Caco-2 (cell line): ENCODE measurements around the gene FXR2. TPM values are rescaled to one million over a fixed set of nuclear protein-coding genes. Genes with fewer than 3 reads are reported as not detected.

Experiments
- BruUV-seq: library from RNA; stranded (reverse); fragments of 400-500 nt; replicated peaks from 2 replicates; lab custom pipeline; 2021; lab: Mats Ljungman, UMichigan
- CTCF ChIA-PET: fragments of 300-600 bp; sonication (Branson Sonifier 250); formaldehyde crosslinking; loops from one replicate; lab custom pipeline; 2022; ENCODE audit warnings: antibody characterized with exemption; lab: Charles Lee
- POLR2A ChIA-PET: fragments of 300-600 bp; sonication (Branson Sonifier 250); formaldehyde crosslinking; loops from one replicate; lab custom pipeline; 2022; ENCODE audit warnings: antibody characterized with exemption; lab: Charles Lee
- DNase-seq, 2 experiments: peaks; one replicate each; pipeline versions ENCODE4 v3.0.0 to v3.0.0-alpha.2; 2020 to 2022
- H3K27me3 ChIP-seq: replicated peaks from 2 replicates; pipeline ENCODE4 v1.6.0; 2011; ENCODE audit warnings: low read length; ENCODE audit not compliant: control insufficient read depth, insufficient read depth
- H3K36me3 ChIP-seq: 2 replicates; pipeline ENCODE4 v1.5.1; 2011; ENCODE audit warnings: low read length; ENCODE audit not compliant: control insufficient read depth, insufficient read depth
- H3K4me1 ChIP-seq: fragments of 250-450 bp; sonication (Bioruptor Pico); 2 replicates; pipeline ENCODE4 v1.5.1; 2020; ENCODE audit warnings: mild to moderate bottlenecking
- H3K4me3 ChIP-seq: 2 replicates; pipeline ENCODE4 v1.5.1; 2011; ENCODE audit warnings: low read depth, mild to moderate bottlenecking, control low read depth, low read length
- H3K9me3 ChIP-seq: fragments of 250-450 bp; sonication (Bioruptor Pico); 2 replicates; pipeline ENCODE4 v1.5.1; 2020; ENCODE audit warnings: mild to moderate bottlenecking, moderate library complexity
- H3K27ac Mint-ChIP-seq: one replicate; pipeline ENCODE4 v1.8.0; 2022; ENCODE audit warnings: mixed read lengths; ENCODE audit not compliant: unreplicated experiment
- H3K27me3 Mint-ChIP-seq: one replicate; pipeline ENCODE4 v1.8.0; 2022; ENCODE audit warnings: mixed read lengths; ENCODE audit not compliant: insufficient read depth, unreplicated experiment
- H3K36me3 Mint-ChIP-seq: one replicate; pipeline ENCODE4 v1.8.0; 2022; ENCODE audit warnings: mild to moderate bottlenecking, mixed read lengths; ENCODE audit not compliant: insufficient read depth, unreplicated experiment
- H3K4me1 Mint-ChIP-seq: one replicate; pipeline ENCODE4 v1.8.0; 2022; ENCODE audit warnings: low read depth, mixed read lengths; ENCODE audit not compliant: unreplicated experiment
- H3K4me3 Mint-ChIP-seq: one replicate; pipeline ENCODE4 v1.8.0; 2022; ENCODE audit warnings: mild to moderate bottlenecking, moderate library complexity, mixed read lengths; ENCODE audit not compliant: unreplicated experiment
- H3K9me3 Mint-ChIP-seq: one replicate; pipeline ENCODE4 v1.8.0; 2022; ENCODE audit warnings: mixed read lengths; ENCODE audit not compliant: unreplicated experiment
- CTCF ChIP-seq, 2 experiments: fragments of 200-600 bp in 1 of 2; IDR thresholded peaks; 1 replicate in 1 of 2; 2 replicates in 1 of 2; pipeline versions ENCODE4 v1.5.1 to v1.8.0; 2011 to 2022; ENCODE audit warnings: antibody characterized with exemption in 1 of 2, control low read depth in 1 of 2, inconsistent platforms in 1 of 2, low read depth in 1 of 2, low read length in 1 of 2, mild to moderate bottlenecking in 1 of 2, moderate library complexity in 1 of 2; ENCODE audit not compliant: insufficient read depth in 1 of 2, severe bottlenecking in 1 of 2, unreplicated experiment in 1 of 2
- intact Hi-C: fragments of 100-400 bp; cut with micrococcal nuclease; formaldehyde crosslinking; loops from one replicate; pipeline ENCODE4 v1.10.0; 2022; ENCODE audit not compliant: unreplicated experiment
- total RNA-seq: library from RNA; stranded (reverse); gene quantifications from 2 replicates; pipeline ENCODE4 v1.2.3, GENCODE V29; 2022

FXR2 gene
- total RNA-seq, 1 experiment from 2014 or later, result 25.3 TPM

DNA sequence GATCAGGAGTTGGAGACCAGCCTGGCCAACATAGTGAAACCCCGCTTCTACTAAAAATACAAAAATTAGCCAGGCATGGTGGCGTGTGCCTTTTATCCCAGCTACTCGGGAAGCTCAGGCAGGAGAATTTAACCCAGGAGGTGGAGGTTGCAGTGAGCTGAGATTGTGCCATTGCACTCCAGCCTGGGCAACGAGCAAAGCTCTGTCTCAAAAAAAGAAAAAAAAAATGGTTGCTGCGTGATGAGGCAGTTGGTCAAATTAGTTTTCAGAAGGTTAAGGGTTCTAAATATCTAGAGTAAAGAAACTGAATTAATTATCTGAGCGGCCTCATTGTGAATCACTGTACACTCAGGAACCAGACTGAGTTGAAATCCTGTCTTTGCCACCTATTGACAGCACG, 38.7 kb downstream of the FXR2 start:
- Histone ChIP-seq H3K27me3 (no peaks in the 10 kb centered on the region), H3K9me3 (no peaks in the 10 kb centered on the region), H3K4me3 (no peak overlapping the region), H3K4me1 (peaks cover 15% of the 10 kb centered on the region), H3K36me3 (no peaks in the 10 kb centered on the region; the same call in 1 of the 2 replicates)
- Mint-ChIP-seq H3K27ac (no peak overlapping the region), H3K4me3 (no peak overlapping the region), H3K4me1 (peaks cover 17% of the 10 kb centered on the region), H3K9me3 (no peaks in the 10 kb centered on the region), H3K36me3 (peaks cover 87% of the 10 kb centered on the region), H3K27me3 (no peaks in the 10 kb centered on the region)
- DNase-seq, result no peak
- POLR2A ChIA-PET, result no interaction called here
- no TSS peak for BruUV-seq
- TF ChIP-seq CTCF (IDR thresholded peaks at IDR 0.05; ENCODE audit: insufficient read depth in 1 of 2, low read depth in 1 of 2, low read length in 1 of 2, severe bottlenecking in 1 of 2, unreplicated experiment in 1 of 2), result no peak
- CTCF ChIA-PET, result no interaction called here
- intact Hi-C loops, result no loop called here

- no peaks in the 10 kb centered on the region for H3K27me3 ChIP-seq
- H3K4me3 ChIP-seq, result no peak overlapping the region
- Mint-ChIP-seq H3K4me1 (peaks cover 14% of the 10 kb centered on the region), H3K27me3 (no peaks in the 10 kb centered on the region), H3K4me3 (peak overlapping the region; percentile 92), H3K9me3 (no peaks in the 10 kb centered on the region), H3K27ac (no peak overlapping the region), H3K36me3 (peaks cover 82% of the 10 kb centered on the region)
- peaks cover 15% of the 10 kb centered on the region for H3K4me1 ChIP-seq
- H3K9me3 ChIP-seq, result no peaks in the 10 kb centered on the region
- BruUV-seq, result no TSS peak
- CTCF ChIA-PET, result no interaction called here
- no peak for DNase-seq
- POLR2A ChIA-PET, result no interaction called here
- H3K36me3 ChIP-seq, result no peaks in the 10 kb centered on the region; the same call in 1 of the 2 replicates
- TF ChIP-seq CTCF (IDR thresholded peaks at IDR 0.05; ENCODE audit: insufficient read depth in 1 of 2, low read depth in 1 of 2, low read length in 1 of 2, severe bottlenecking in 1 of 2, unreplicated experiment in 1 of 2), result no peak
- intact Hi-C loops, result no loop called here
These were observed 39.2 kb downstream of the FXR2 start for GRCh38 chr17:7575481-7575883.

GRCh38 chr17:7574176-7574953, 40.3 kb downstream of the FXR2 start:
- POLR2A ChIA-PET, result interaction anchor here (0.6 to 1.7 kb wide), 3 partner anchors 10 to 375 kb away, joined by 8 to 13 read pairs (median 13); partner anchors contain the start of genes MPDU1 and TMEM256
- Mint-ChIP-seq H3K4me1 (peaks cover 6% of the 10 kb centered on the region), H3K36me3 (peaks cover 71% of the 10 kb centered on the region), H3K9me3 (no peaks in the 10 kb centered on the region), H3K27me3 (no peaks in the 10 kb centered on the region), H3K4me3 (peak overlapping the region; percentile 92), H3K27ac (peak overlapping the region; percentile 99)
- Histone ChIP-seq H3K9me3 (no peaks in the 10 kb centered on the region), H3K4me3 (peak overlapping the region; percentile 98), H3K36me3 (no peaks in the 10 kb centered on the region; the same call in 1 of the 2 replicates), H3K4me1 (peaks cover 15% of the 10 kb centered on the region), H3K27me3 (no peaks in the 10 kb centered on the region)
- no peak for TF ChIP-seq CTCF (IDR thresholded peaks at IDR 0.05; ENCODE audit: insufficient read depth in 1 of 2, low read depth in 1 of 2, low read length in 1 of 2, severe bottlenecking in 1 of 2, unreplicated experiment in 1 of 2)
- intact Hi-C loops, result loop anchor here (5.0 kb wide), 1 partner anchor 92 kb away; the partner anchor contains the start of genes POLR2A and SLC35G6
- CTCF ChIA-PET, result no interaction called here
- BruUV-seq, result TSS peak; percentile 12
- no peak for DNase-seq
